Measurements from ENCODE around the gene ERVFRD-1.
A peak's percentile ranks its signal among the peaks of the same experiment; 100 is the strongest.

The ERVFRD-1 gene

GRCh38 chr6:11110921-11111768, at the start of gene ERVFRD-1:
TSS of gene ERVFRD-1 (minus strand) at chr6:11111725. CDS start at chr6:11105310, 6,415 bp downstream.
- no peak for DNase-seq (ENCODE audit: low read depth in 2 of 2)

GRCh38 chr6:11160199-11160598, 48.7 kb upstream of the ERVFRD-1 start:
- no peak for DNase-seq (ENCODE audit: low read depth in 2 of 2)

GRCh38 chr6:11155589-11155988, 44.1 kb upstream of the ERVFRD-1 start:
- no peak for DNase-seq (ENCODE audit: low read depth in 2 of 2)

GRCh38 chr6:11153447-11153846, 41.9 kb upstream of the ERVFRD-1 start:
- no peak for DNase-seq (ENCODE audit: low read depth in 2 of 2)

- DNase-seq (ENCODE audit: low read depth in 2 of 2), result no peak
Measured at GRCh38 chr6:11152581-11152980, 41.1 kb upstream of the ERVFRD-1 start.

GRCh38 chr6:11151488-11151887, 40.0 kb upstream of the ERVFRD-1 start:
- DNase-seq (ENCODE audit: low read depth in 2 of 2), result no peak

GRCh38 chr6:11149551-11149950, 38.0 kb upstream of the ERVFRD-1 start:
- no peak for DNase-seq (ENCODE audit: low read depth in 2 of 2)

GRCh38 chr6:11146117-11146826, 34.7 kb upstream of the ERVFRD-1 start:
- DNase-seq (ENCODE audit: low read depth in 2 of 2), result no peak

GRCh38 chr6:11144393-11144851, 32.9 kb upstream of the ERVFRD-1 start:
- peak; percentile 49 to 54 for DNase-seq (ENCODE audit: low read depth in 2 of 2)

GRCh38 chr6:11143394-11144371, 32.2 kb upstream of the ERVFRD-1 start:
- DNase-seq (ENCODE audit: low read depth in 2 of 2), result no peak

- no peak for DNase-seq (ENCODE audit: low read depth in 2 of 2)
Measured at GRCh38 chr6:11142296-11143027, 30.9 kb upstream of the ERVFRD-1 start.

GRCh38 chr6:11141295-11141694, 29.8 kb upstream of the ERVFRD-1 start:
- no peak for DNase-seq (ENCODE audit: low read depth in 2 of 2)

- no peak for DNase-seq (ENCODE audit: low read depth in 2 of 2)
Measured at GRCh38 chr6:11140056-11140455, 28.5 kb upstream of the ERVFRD-1 start.

- no peak for DNase-seq (ENCODE audit: low read depth in 2 of 2)
Measured at GRCh38 chr6:11139051-11139960, 27.8 kb upstream of the ERVFRD-1 start.

GRCh38 chr6:11136809-11137208, 25.3 kb upstream of the ERVFRD-1 start:
- no peak for DNase-seq (ENCODE audit: low read depth in 2 of 2)

GRCh38 chr6:11133281-11133680, 21.8 kb upstream of the ERVFRD-1 start:
- no peak for DNase-seq (ENCODE audit: low read depth in 2 of 2)

- no peak for DNase-seq (ENCODE audit: low read depth in 2 of 2)
Measured at GRCh38 chr6:11132194-11132888, 20.8 kb upstream of the ERVFRD-1 start.

GRCh38 chr6:11130605-11131004, 19.1 kb upstream of the ERVFRD-1 start:
- DNase-seq (ENCODE audit: low read depth in 2 of 2), result no peak

GRCh38 chr6:11129908-11130565, 18.5 kb upstream of the ERVFRD-1 start:
- DNase-seq (ENCODE audit: low read depth in 2 of 2), result no peak
